ENCODE measurements around the gene GMCL2.

- no peak for TF ChIP-seq CTCF (optimal IDR thresholded peaks at IDR 0.05 in 1 of 3, IDR thresholded peaks at IDR 0.05 in 1 of 3, conservative IDR thresholded peaks at IDR 0.05 in 1 of 3; ENCODE audit: extremely low read depth in 1 of 3, insufficient read depth in 2 of 3, low read length in 3 of 3)
- no peak for TF ChIP-seq EZH2 (IDR thresholded peaks at IDR 0.05; ENCODE audit: low read length)
These were observed 48.4 kb upstream of the GMCL2 start for GRCh38 chr5:178235588-178235974.
